KMS-11 (cell line): ENCODE measurements around the gene EIF2AK3.

Source experiments
- H2AFZ ChIP-seq: fragments of 200-600 bp; sonication (generic); 2 replicates; pipeline ENCODE4 v1.6.1; 2016; ENCODE audit warnings: antibody characterized with exemption, mixed run types, low read depth
- H3K27ac ChIP-seq: fragments of 200-600 bp; sonication (generic); 2 replicates; pipeline ENCODE4 v1.6.1; 2016; ENCODE audit warnings: mild to moderate bottlenecking, mixed run types
- H3K27me3 ChIP-seq: fragments of 200-600 bp; sonication (generic); 2 replicates; pipeline ENCODE4 v1.6.1; 2017; ENCODE audit warnings: mild to moderate bottlenecking, low read depth, mixed run types, moderate library complexity; ENCODE audit not compliant: insufficient read depth
- H3K36me3 ChIP-seq: fragments of 200-600 bp; sonication (generic); 2 replicates; pipeline ENCODE4 v1.6.1; 2017; ENCODE audit warnings: mild to moderate bottlenecking, mixed run types; ENCODE audit not compliant: insufficient read depth
- H3K4me1 ChIP-seq: fragments of 200-600 bp; sonication (generic); 2 replicates; pipeline ENCODE4 v1.6.1; 2016; ENCODE audit warnings: mild to moderate bottlenecking, low read depth, mixed run types; ENCODE audit not compliant: poor library complexity, severe bottlenecking
- H3K4me2 ChIP-seq: fragments of 200-600 bp; sonication (generic); 2 replicates; pipeline ENCODE4 v1.7.0; 2016; ENCODE audit warnings: mild to moderate bottlenecking, mixed run types
- H3K4me3 ChIP-seq: fragments of 200-600 bp; sonication (generic); IDR thresholded peaks from 2 replicates; pipeline ENCODE4 v1.6.1; 2017; ENCODE audit warnings: low read depth, low read length, mixed read lengths; ENCODE audit not compliant: insufficient read depth
- H3K79me2 ChIP-seq: fragments of 200-600 bp; sonication (generic); 2 replicates; pipeline ENCODE4 v1.6.1; 2016; ENCODE audit warnings: low read depth, mixed run types; ENCODE audit not compliant: insufficient read depth
- H3K9ac ChIP-seq: fragments of 200-600 bp; sonication (generic); 2 replicates; pipeline ENCODE4 v1.6.1; 2016; ENCODE audit warnings: mild to moderate bottlenecking, mixed run types
- H4K20me1 ChIP-seq: fragments of 200-600 bp; sonication (generic); 2 replicates; pipeline ENCODE4 v1.6.1; 2016; ENCODE audit warnings: mild to moderate bottlenecking, mixed run types; ENCODE audit not compliant: insufficient read depth
- TF ChIP-seq, protein P1 (sequence below): fragments of 200-600 bp; sonication (generic); conservative IDR thresholded peaks from 2 replicates; pipeline ENCODE4 v1.6.1; 2017; ENCODE audit warnings: low read depth, mild to moderate bottlenecking, antibody characterized with exemption, low read length, moderate library complexity, mixed read lengths

EIF2AK3 gene

GRCh38 chr2:88627055-88627855, at the start of gene EIF2AK3:
Gene EIF2AK3, minus strand, starts transcription at chr2:88627464. Its CDS starts 190 bp downstream, at chr2:88627274.
- H3K4me2 ChIP-seq, result peak within 1 kb of the TSS; percentile 99
- TF ChIP-seq, protein P1, sequence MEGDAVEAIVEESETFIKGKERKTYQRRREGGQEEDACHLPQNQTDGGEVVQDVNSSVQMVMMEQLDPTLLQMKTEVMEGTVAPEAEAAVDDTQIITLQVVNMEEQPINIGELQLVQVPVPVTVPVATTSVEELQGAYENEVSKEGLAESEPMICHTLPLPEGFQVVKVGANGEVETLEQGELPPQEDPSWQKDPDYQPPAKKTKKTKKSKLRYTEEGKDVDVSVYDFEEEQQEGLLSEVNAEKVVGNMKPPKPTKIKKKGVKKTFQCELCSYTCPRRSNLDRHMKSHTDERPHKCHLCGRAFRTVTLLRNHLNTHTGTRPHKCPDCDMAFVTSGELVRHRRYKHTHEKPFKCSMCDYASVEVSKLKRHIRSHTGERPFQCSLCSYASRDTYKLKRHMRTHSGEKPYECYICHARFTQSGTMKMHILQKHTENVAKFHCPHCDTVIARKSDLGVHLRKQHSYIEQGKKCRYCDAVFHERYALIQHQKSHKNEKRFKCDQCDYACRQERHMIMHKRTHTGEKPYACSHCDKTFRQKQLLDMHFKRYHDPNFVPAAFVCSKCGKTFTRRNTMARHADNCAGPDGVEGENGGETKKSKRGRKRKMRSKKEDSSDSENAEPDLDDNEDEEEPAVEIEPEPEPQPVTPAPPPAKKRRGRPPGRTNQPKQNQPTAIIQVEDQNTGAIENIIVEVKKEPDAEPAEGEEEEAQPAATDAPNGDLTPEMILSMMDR, result no peak; the same call in 1 of the 2 replicates
- peak within 1 kb of the TSS; percentile 97 for H3K4me3 ChIP-seq
- H3K36me3 ChIP-seq, result no peaks in the 10 kb centered on the region
- H4K20me1 ChIP-seq, result no peaks in the 10 kb centered on the region
- H3K79me2 ChIP-seq, result peaks cover 44% of the 10 kb centered on the region
- H3K27me3 ChIP-seq, result no peaks in the 10 kb centered on the region
- peak within 1 kb of the TSS; percentile 68 for H2AFZ ChIP-seq
- peak within 1 kb of the TSS; percentile 79 for H3K9ac ChIP-seq
- peaks cover 48% of the 10 kb centered on the region for H3K4me1 ChIP-seq
- H3K27ac ChIP-seq, result peak within 1 kb of the TSS; percentile 83

- Histone ChIP-seq H3K4me3 (no peak overlapping the region), H2AFZ (no peak overlapping the region), H3K27me3 (no peaks in the 10 kb centered on the region), H3K79me2 (no peaks in the 10 kb centered on the region), H3K4me1 (no peaks in the 10 kb centered on the region), H4K20me1 (no peaks in the 10 kb centered on the region), H3K27ac (no peak overlapping the region), H3K36me3 (no peaks in the 10 kb centered on the region), H3K4me2 (no peak overlapping the region), H3K9ac (no peak overlapping the region)
- TF ChIP-seq, protein P1, result no peak
Measured at GRCh38 chr2:88673363-88673762, 46.1 kb upstream of the EIF2AK3 start.

GRCh38 chr2:88671786-88672427, 44.6 kb upstream of the EIF2AK3 start:
- no peak overlapping the region for H3K27ac ChIP-seq
- H3K4me2 ChIP-seq, result no peak overlapping the region
- no peaks in the 10 kb centered on the region for H3K79me2 ChIP-seq
- TF ChIP-seq, protein P1, result peak; percentile 98
- H3K4me3 ChIP-seq, result no peak overlapping the region
- H2AFZ ChIP-seq, result no peak overlapping the region
- H3K27me3 ChIP-seq, result no peaks in the 10 kb centered on the region
- no peaks in the 10 kb centered on the region for H3K4me1 ChIP-seq
- no peak overlapping the region for H3K9ac ChIP-seq
- H4K20me1 ChIP-seq, result no peaks in the 10 kb centered on the region
- no peaks in the 10 kb centered on the region for H3K36me3 ChIP-seq

DNA sequence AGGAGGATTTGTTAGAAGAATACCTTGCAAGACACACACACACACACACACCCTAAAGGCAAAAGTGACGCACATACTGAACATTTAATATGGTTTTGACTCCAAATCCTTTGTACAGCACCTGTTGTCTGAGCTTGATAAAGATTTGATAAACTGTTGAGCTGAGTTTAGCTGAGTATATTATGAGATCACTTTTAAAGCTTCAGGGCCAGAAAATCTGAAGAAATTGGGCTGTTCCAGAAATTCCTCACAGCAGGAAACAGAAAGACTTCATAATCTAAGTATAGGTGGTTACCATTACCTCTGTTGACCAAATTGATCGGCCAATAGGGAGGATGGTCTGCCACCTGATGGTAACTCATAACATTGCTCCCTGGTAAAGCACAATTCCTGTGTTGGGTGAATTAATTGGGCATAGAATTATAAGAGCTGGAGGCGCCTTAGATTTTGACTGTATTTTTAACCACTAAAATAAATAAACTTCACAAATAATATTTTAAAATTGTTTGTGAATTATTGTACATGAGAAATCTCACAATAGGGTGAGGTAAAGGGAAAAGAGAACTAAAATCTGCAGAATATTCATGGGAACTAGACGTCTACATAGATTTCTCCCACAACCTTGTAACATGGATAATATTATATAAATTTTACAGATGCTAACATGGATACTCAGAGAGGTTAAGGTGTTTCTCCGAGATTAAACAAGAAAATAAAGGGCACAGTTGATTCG, 42.4 kb upstream of the EIF2AK3 start:
- Histone ChIP-seq H3K4me1 (no peaks in the 10 kb centered on the region), H3K27ac (no peak overlapping the region), H3K9ac (no peak overlapping the region), H3K79me2 (no peaks in the 10 kb centered on the region), H2AFZ (no peak overlapping the region), H4K20me1 (no peaks in the 10 kb centered on the region), H3K4me3 (no peak overlapping the region), H3K27me3 (no peaks in the 10 kb centered on the region), H3K4me2 (no peak overlapping the region), H3K36me3 (no peaks in the 10 kb centered on the region)
- TF ChIP-seq, protein P1, result peak; percentile 92
